Liver (tissue), 9 donors: ENCODE results near the gene SH2D5. TPM values are rescaled to one million over a fixed set of nuclear protein-coding genes. Genes with fewer than 3 reads are reported as not detected.

ENCODE experiments used
- DNase-seq: peaks from one replicate; pipeline ENCODE4 v3.0.0-alpha.2; 2017; ENCODE audit warnings: low spot score
- H3K27ac ChIP-seq, 2 donors: one replicate each; pipeline ENCODE4 v1.7.0; 2013; ENCODE audit warnings: inconsistent platforms in 2 of 2, low read length in 2 of 2, control low read depth in 1 of 2, low read depth in 1 of 2, mild to moderate bottlenecking in 1 of 2
- H3K27me3 ChIP-seq, 4 donors: one replicate each; pipeline versions ENCODE4 v1.6.1 to v1.7.0; 2013; ENCODE audit warnings: low read length in 3 of 4, inconsistent platforms in 1 of 4, mild to moderate bottlenecking in 1 of 4, moderate library complexity in 1 of 4; ENCODE audit not compliant: control insufficient read depth in 4 of 4, insufficient read depth in 4 of 4
- H3K36me3 ChIP-seq, 4 donors: one replicate each; pipeline versions ENCODE4 v1.6.1 to v1.7.0; 2013; ENCODE audit warnings: low read length in 3 of 4, mild to moderate bottlenecking in 3 of 4, low read depth in 1 of 4, moderate library complexity in 1 of 4; ENCODE audit not compliant: control insufficient read depth in 4 of 4, insufficient read depth in 3 of 4
- H3K4me1 ChIP-seq, 4 donors: one replicate each; pipeline versions ENCODE4 v1.6.1 to v1.7.0; 2013; ENCODE audit warnings: low read length in 3 of 4, mild to moderate bottlenecking in 3 of 4, moderate library complexity in 1 of 4; ENCODE audit not compliant: control insufficient read depth in 4 of 4, insufficient read depth in 4 of 4
- H3K4me3 ChIP-seq, 3 donors: one replicate each; pipeline versions ENCODE4 v1.6.1 to v1.7.0; 2013; ENCODE audit warnings: low read length in 3 of 3, control low read depth in 1 of 3, low read depth in 1 of 3, mild to moderate bottlenecking in 1 of 3
- H3K9ac ChIP-seq, 2 donors: one replicate each; pipeline ENCODE4 v1.7.0; 2013; ENCODE audit warnings: low read length in 2 of 2, mild to moderate bottlenecking in 2 of 2, moderate library complexity in 2 of 2, control low read depth in 1 of 2, low read depth in 1 of 2
- H3K9me3 ChIP-seq, 4 donors: one replicate each; pipeline versions ENCODE4 v1.6.1 to v1.7.0; 2013; ENCODE audit warnings: low read length in 3 of 4; ENCODE audit not compliant: control insufficient read depth in 4 of 4
- EGR1 ChIP-seq, 2 donors: IDR thresholded peaks; 2 replicates each; pipeline ENCODE4 v1.6.1; 2016 to 2018; ENCODE audit warnings: antibody characterized with exemption in 2 of 2, low read depth in 2 of 2
- FOXA1 ChIP-seq: IDR thresholded peaks from 2 replicates; pipeline ENCODE4 v1.6.1; 2016; ENCODE audit warnings: antibody characterized with exemption
- FOXA2 ChIP-seq: IDR thresholded peaks from 2 replicates; pipeline ENCODE4 v1.6.1; 2016; ENCODE audit warnings: antibody characterized with exemption
- GABPA ChIP-seq, 2 donors: IDR thresholded peaks in 1 of 2; conservative IDR thresholded peaks in 1 of 2; 2 replicates each; pipeline ENCODE4 v1.6.1; 2016; ENCODE audit warnings: antibody characterized with exemption in 2 of 2, mild to moderate bottlenecking in 1 of 2, moderate library complexity in 1 of 2
- HNF4A ChIP-seq, 2 donors: conservative IDR thresholded peaks; 2 replicates each; pipeline ENCODE4 v1.6.1; 2016; ENCODE audit warnings: antibody characterized with exemption in 2 of 2, mild to moderate bottlenecking in 2 of 2
- HNF4G ChIP-seq: IDR thresholded peaks from 2 replicates; pipeline ENCODE4 v1.6.1; 2016; ENCODE audit warnings: antibody characterized with exemption
- JUND ChIP-seq, 2 donors: IDR thresholded peaks; 2 replicates each; pipeline ENCODE4 v1.6.1; 2016; ENCODE audit warnings: antibody characterized with exemption in 2 of 2
- NR2F2 ChIP-seq: IDR thresholded peaks from 2 replicates; pipeline ENCODE4 v1.6.1; 2016; ENCODE audit warnings: antibody characterized with exemption
- RAD21 ChIP-seq, 2 donors: IDR thresholded peaks; 2 replicates each; pipeline ENCODE4 v1.6.1; 2016; ENCODE audit warnings: antibody characterized with exemption in 2 of 2, mild to moderate bottlenecking in 2 of 2
- SP1 ChIP-seq: IDR thresholded peaks from 2 replicates; pipeline ENCODE4 v1.6.1; 2018; ENCODE audit warnings: antibody characterized with exemption, mild to moderate bottlenecking
- TAF1 ChIP-seq: conservative IDR thresholded peaks from 2 replicates; pipeline ENCODE4 v1.6.1; 2016; ENCODE audit warnings: antibody characterized with exemption, mild to moderate bottlenecking
- YY1 ChIP-seq: IDR thresholded peaks from 2 replicates; pipeline ENCODE4 v1.6.1; 2016; ENCODE audit warnings: antibody characterized with exemption, mild to moderate bottlenecking
- WGBS: extraction: QIAGEN DNeasy Blood & Tissue Kit; methylation state at CpG from one replicate; pipeline ENCODE4 v1.1.7; 2013; 5-methylcytosine and 5-hydroxymethylcytosine counted together
- polyA plus RNA-seq, 2 donors: library from polyadenylated mRNA; stranded (reverse) in 1 of 2; unstranded in 1 of 2; fragments of 200-250 nt in 1 of 2; fragments of >200 nt in 1 of 2; fragmentation: Nextera tagmentation in 1 of 2; extraction: Ambion mirVana in 1 of 2; gene quantifications; one replicate each; pipeline versions ENCODE4 v1.2.1 to v1.2.3, GENCODE V29; 2013 to 2015
- total RNA-seq, 2 donors: library from RNA; depleted of rRNA; stranded (reverse); fragments of >200 nt; gene quantifications; one replicate each; pipeline ENCODE4 v1.2.3, GENCODE V29; 2014
- TF ChIP-seq, protein P1 (sequence below): fragments of 150-350 bp; IDR thresholded peaks from 2 replicates; pipeline ENCODE4 v1.5.1; 2017; ENCODE audit warnings: improper control_type of control experiment, low read depth, low read length; ENCODE audit not compliant: missing input control
- TF ChIP-seq, protein P2 (sequence below): IDR thresholded peaks from 2 replicates; pipeline ENCODE4 v1.6.1; 2016; ENCODE audit warnings: antibody characterized with exemption
- TF ChIP-seq, protein P3 (sequence below): IDR thresholded peaks from 2 replicates; pipeline ENCODE4 v1.6.1; 2016; ENCODE audit warnings: antibody characterized with exemption
- TF ChIP-seq, protein P4 (sequence below): IDR thresholded peaks from 2 replicates; pipeline ENCODE4 v1.6.1; 2016; ENCODE audit warnings: antibody characterized with exemption, mild to moderate bottlenecking
- donor health status: healthy.
- donor health status: healthy.
- donor health status: healthy.
- donor health status: healthy.
- donor health status: healthy.

The SH2D5 gene
- total and polyA plus RNA-seq, 4 donors: 0.05 TPM; not detected in 3

DNA sequence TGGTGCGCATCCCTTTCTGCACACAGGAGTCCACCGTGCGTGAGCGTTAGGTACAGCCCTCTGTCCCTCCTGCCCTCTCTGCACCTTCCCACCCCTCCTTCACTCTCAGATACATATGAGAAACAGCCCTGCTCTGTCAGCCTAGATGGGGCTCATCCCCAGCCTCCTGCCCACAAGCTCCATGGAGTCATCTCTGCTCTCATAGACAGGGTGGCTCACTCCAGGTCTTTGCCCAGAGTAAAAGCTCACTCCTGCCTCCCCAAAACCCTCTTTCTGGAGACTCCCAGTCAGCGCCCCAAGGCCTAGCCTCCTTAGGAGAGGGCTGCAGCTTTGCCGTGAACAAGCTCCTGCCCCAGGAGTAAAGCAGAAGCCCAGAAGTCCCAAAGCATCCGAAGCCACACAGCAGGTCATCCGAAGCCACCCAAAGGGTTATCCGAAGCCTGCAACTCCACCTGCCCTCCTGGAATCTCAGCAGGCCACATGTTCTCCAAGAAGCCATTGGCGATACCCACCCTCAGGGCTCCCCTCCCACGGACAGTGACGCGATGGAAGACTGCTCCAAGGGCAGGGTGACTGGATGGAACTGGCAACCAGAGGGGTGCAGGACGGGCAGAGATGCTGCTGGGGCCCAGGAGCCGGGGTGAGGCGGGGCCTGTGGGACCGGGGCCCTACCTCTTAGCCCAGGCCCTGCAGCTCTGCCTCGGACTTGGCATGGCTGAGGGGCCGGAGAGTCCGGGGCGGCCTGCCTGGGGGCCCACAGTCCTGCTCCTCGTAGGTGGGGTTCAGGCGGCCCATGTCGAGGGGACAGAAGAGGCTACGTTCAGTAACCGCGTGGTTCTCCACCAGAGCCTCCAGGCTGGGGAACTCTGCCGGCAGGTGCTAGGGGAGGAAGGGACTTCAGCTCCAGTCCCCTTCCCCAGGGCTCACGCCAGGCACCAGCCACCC is 11.1 kb downstream of the SH2D5 start:
- no peak for DNase-seq

DNA sequence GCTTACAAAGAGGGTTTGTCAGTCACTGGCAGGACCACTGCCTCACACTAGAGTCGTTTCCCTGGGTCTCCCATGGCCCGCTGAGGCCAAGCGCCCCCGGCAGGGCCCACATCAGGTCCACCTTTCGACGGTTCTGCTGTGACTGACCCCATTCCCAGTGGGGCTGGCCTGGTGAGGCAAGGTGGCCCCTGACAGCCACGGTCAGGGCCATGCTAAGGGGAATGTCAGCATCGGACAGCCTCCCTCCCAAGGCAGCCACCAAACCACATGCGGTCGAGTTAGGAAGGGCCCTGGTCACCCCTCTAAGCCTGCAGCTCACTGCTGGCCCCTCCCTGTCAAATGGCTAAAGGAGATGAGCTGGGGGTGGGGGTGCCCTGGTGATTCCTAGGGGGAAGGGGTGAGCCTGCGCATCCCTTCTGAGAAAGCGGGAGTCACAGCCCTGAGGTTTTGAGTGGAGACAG is 11.8 kb downstream of the SH2D5 start:
- Histone ChIP-seq H3K4me1 (peaks cover 0 to 8% (median 5%) of the 10 kb centered on the region in 4 donors), H3K27me3 (no peaks in the 10 kb centered on the region), H3K27ac (no peak overlapping the region), H3K9me3 (no peaks in the 10 kb centered on the region), H3K4me3 (no peak overlapping the region), H3K36me3 (no peaks in the 10 kb centered on the region), H3K9ac (no peak overlapping the region)
- no peak for DNase-seq
- 92% methylated on average over 12 of the region's 12 CpGs for WGBS
- no peak for TF ChIP-seq HNF4A (conservative IDR thresholded peaks at IDR 0.05)
- TF ChIP-seq, protein P1, sequence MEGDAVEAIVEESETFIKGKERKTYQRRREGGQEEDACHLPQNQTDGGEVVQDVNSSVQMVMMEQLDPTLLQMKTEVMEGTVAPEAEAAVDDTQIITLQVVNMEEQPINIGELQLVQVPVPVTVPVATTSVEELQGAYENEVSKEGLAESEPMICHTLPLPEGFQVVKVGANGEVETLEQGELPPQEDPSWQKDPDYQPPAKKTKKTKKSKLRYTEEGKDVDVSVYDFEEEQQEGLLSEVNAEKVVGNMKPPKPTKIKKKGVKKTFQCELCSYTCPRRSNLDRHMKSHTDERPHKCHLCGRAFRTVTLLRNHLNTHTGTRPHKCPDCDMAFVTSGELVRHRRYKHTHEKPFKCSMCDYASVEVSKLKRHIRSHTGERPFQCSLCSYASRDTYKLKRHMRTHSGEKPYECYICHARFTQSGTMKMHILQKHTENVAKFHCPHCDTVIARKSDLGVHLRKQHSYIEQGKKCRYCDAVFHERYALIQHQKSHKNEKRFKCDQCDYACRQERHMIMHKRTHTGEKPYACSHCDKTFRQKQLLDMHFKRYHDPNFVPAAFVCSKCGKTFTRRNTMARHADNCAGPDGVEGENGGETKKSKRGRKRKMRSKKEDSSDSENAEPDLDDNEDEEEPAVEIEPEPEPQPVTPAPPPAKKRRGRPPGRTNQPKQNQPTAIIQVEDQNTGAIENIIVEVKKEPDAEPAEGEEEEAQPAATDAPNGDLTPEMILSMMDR: no peak
- TF ChIP-seq, protein P2, sequence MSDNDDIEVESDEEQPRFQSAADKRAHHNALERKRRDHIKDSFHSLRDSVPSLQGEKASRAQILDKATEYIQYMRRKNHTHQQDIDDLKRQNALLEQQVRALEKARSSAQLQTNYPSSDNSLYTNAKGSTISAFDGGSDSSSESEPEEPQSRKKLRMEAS: no peak
- TF ChIP-seq GABPA (IDR thresholded peaks at IDR 0.05 in 1 of 2, conservative IDR thresholded peaks at IDR 0.05 in 1 of 2): no peak
- TF ChIP-seq, protein P3, sequence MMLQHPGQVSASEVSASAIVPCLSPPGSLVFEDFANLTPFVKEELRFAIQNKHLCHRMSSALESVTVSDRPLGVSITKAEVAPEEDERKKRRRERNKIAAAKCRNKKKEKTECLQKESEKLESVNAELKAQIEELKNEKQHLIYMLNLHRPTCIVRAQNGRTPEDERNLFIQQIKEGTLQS: no peak
- no peak for TF ChIP-seq JUND (IDR thresholded peaks at IDR 0.05)
- TF ChIP-seq FOXA1: no peak
- TF ChIP-seq SP1: no peak
- no peak for TF ChIP-seq HNF4G
- TF ChIP-seq TAF1: no peak
- TF ChIP-seq EGR1 (IDR thresholded peaks at IDR 0.05; ENCODE audit: low read depth in 2 of 2): no peak
- no peak for TF ChIP-seq RAD21 (IDR thresholded peaks at IDR 0.05)
- TF ChIP-seq, protein P4, sequence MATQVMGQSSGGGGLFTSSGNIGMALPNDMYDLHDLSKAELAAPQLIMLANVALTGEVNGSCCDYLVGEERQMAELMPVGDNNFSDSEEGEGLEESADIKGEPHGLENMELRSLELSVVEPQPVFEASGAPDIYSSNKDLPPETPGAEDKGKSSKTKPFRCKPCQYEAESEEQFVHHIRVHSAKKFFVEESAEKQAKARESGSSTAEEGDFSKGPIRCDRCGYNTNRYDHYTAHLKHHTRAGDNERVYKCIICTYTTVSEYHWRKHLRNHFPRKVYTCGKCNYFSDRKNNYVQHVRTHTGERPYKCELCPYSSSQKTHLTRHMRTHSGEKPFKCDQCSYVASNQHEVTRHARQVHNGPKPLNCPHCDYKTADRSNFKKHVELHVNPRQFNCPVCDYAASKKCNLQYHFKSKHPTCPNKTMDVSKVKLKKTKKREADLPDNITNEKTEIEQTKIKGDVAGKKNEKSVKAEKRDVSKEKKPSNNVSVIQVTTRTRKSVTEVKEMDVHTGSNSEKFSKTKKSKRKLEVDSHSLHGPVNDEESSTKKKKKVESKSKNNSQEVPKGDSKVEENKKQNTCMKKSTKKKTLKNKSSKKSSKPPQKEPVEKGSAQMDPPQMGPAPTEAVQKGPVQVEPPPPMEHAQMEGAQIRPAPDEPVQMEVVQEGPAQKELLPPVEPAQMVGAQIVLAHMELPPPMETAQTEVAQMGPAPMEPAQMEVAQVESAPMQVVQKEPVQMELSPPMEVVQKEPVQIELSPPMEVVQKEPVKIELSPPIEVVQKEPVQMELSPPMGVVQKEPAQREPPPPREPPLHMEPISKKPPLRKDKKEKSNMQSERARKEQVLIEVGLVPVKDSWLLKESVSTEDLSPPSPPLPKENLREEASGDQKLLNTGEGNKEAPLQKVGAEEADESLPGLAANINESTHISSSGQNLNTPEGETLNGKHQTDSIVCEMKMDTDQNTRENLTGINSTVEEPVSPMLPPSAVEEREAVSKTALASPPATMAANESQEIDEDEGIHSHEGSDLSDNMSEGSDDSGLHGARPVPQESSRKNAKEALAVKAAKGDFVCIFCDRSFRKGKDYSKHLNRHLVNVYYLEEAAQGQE: no peak
- no peak for TF ChIP-seq YY1
- TF ChIP-seq NR2F2: no peak

More for the DNA sequence above, 11.1 kb downstream of the SH2D5 start:
- Histone ChIP-seq H3K27me3 (no peaks in the 10 kb centered on the region), H3K27ac (no peak overlapping the region), H3K36me3 (no peaks in the 10 kb centered on the region), H3K9me3 (no peaks in the 10 kb centered on the region), H3K4me1 (peaks cover 0 to 8% (median 5%) of the 10 kb centered on the region in 4 donors), H3K9ac (no peak overlapping the region), H3K4me3 (no peak overlapping the region)
- 94% methylated on average over 29 of the region's 29 CpGs for WGBS
- TF ChIP-seq, protein P2: no peak
- TF ChIP-seq HNF4A (conservative IDR thresholded peaks at IDR 0.05): no peak
- TF ChIP-seq, protein P4: no peak
- TF ChIP-seq SP1: no peak
- no peak for TF ChIP-seq FOXA2
- TF ChIP-seq EGR1 (IDR thresholded peaks at IDR 0.05; ENCODE audit: low read depth in 2 of 2): no peak
- no peak for TF ChIP-seq HNF4G
- TF ChIP-seq JUND (IDR thresholded peaks at IDR 0.05): no peak
